Right lobe of liver (tissue), 6 donors: ENCODE results near the gene RCAN2. TPM values are rescaled to one million over a fixed set of nuclear protein-coding genes. Genes with fewer than 3 reads are reported as not detected.

Experiments used
- ATAC-seq, 4 donors: fragments of 200-7000 bp; cut with Tn5 transposase; one replicate each; pipeline ENCODE4 v1.9.1; 2020; ENCODE audit warnings: mild to moderate bottlenecking in 4 of 4, moderate library complexity in 4 of 4
- DNase-seq, 3 donors: peaks; one replicate each; pipeline ENCODE4 v3.0.0-alpha.2; 2020
- H3K27ac ChIP-seq, 3 donors: fragments of 200-600 bp; one replicate each; pipeline ENCODE4 v1.8.0; 2022
- H3K27me3 ChIP-seq, 2 donors: fragments of 200-600 bp; one replicate each; pipeline ENCODE4 v1.8.0; 2022
- H3K36me3 ChIP-seq, 4 donors: fragments of 200-600 bp; sonication (generic) in 1 of 4; one replicate each; pipeline versions ENCODE4 v1.5.1 to v1.8.0; 2017 to 2022; ENCODE audit warnings: control low read depth in 1 of 4
- H3K4me1 ChIP-seq, 4 donors: fragments of 200-600 bp; sonication (generic) in 1 of 4; one replicate each; pipeline versions ENCODE4 v1.5.1 to v1.8.0; 2017 to 2022; ENCODE audit warnings: control low read depth in 1 of 4
- H3K4me3 ChIP-seq, 3 donors: fragments of 200-600 bp; one replicate each; pipeline ENCODE4 v1.8.0; 2022
- H3K9me3 ChIP-seq, 4 donors: fragments of 200-600 bp; sonication (generic) in 1 of 4; one replicate each; pipeline versions ENCODE4 v1.5.1 to v1.8.0; 2017 to 2022; ENCODE audit warnings: control low read depth in 1 of 4
- CTCF ChIP-seq, 4 donors: fragments of 200-600 bp in 3 of 4; fragments of 450-650 bp in 1 of 4; IDR thresholded peaks; one replicate each; pipeline versions ENCODE4 v1.5.1 to v1.8.0; 2016 to 2022; ENCODE audit warnings: antibody characterized with exemption in 4 of 4, mild to moderate bottlenecking in 2 of 4
- POLR2A ChIP-seq: fragments of 450-650 bp; IDR thresholded peaks from one replicate; pipeline ENCODE4 v1.6.1; 2017; ENCODE audit warnings: antibody characterized with exemption, mild to moderate bottlenecking
- WGBS: methylation state at CpG from one replicate; pipeline ENCODE4 v1.1.6; 2018; ENCODE audit warnings: low coverage, low lambda C conversion rate; ENCODE audit not compliant: insufficient coverage; ENCODE audit errors: missing lambda C conversion rate; 5-methylcytosine and 5-hydroxymethylcytosine counted together
- intact Hi-C, 2 donors: fragments of 100-400 bp; cut with DNase I; formaldehyde crosslinking; loops; one replicate each; pipeline versions ENCODE4 v1.11.2 to v1.14.1; 2022
- total RNA-seq, 6 experiments: library from RNA; depleted of rRNA in 2 of 6; stranded (reverse); fragments of >200 nt in 2 of 6; fragmentation: NEBNext Ultra II Directional in 3 of 6; extraction: Animal tissue kit (Norgen Biotek cat#: 25700) in 3 of 6; gene quantifications; one replicate each; pipeline versions ENCODE4 v1.1.0 to v1.2.4, GENCODE V29; 2016 to 2023
- donor health status: DM: no; HTN: yes; CAD: no.
- donor health status: DM: no; HTN: no; CAD: no.
- donor health status: DM: no; HTN: no; CAD: no.
- donor health status: DM: no; HTN: yes; CAD: no.
- donor health status: DM: no; HTN: yes; CAD: no.

RCAN2 gene
- total RNA-seq, 6 experiments from 2014 or later = 0.77 to 4.5 (median 1.9) TPM

DNA sequence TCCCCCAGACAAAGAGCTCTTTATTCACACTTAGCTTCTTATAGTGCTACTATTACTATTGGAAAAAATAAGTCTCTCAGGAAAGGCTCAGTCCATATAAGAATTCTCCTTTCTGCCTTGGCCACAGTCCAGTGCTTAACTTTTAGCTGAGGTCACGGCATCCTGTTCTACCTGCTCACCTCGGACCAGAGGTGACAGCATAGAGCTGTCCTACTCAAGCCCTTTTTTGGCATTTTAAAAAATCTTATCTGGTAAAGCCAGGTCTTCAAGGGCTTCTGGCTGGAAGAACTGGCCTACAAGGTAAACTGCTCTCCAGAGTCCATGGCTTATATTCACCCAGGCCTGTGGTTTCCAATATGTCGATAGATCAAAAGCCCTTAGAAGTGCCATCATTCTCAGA is 109.7 kb downstream of the RCAN2 start:
- no peak for TF ChIP-seq POLR2A
- no peak for TF ChIP-seq CTCF (IDR thresholded peaks at IDR 0.05)
- ATAC-seq = peak in 1 of 4 donors; percentile 5
- Histone ChIP-seq H3K4me1 (peaks cover 0 to 54% (median 18%) of the 10 kb centered on the region in 4 donors), H3K9me3 (no peaks in the 10 kb centered on the region), H3K27ac (peak overlapping the region in 1 of 3 donors; percentile 58), H3K4me3 (no peak overlapping the region), H3K27me3 (no peaks in the 10 kb centered on the region), H3K36me3 (no peaks in the 10 kb centered on the region)
- no peak for DNase-seq
- intact Hi-C loops = no loop called here
- 42% methylated on average over 3 of the region's 3 CpGs for WGBS

GRCh38 chr6:46381057-46381456 is 110.2 kb downstream of the RCAN2 start:
- TF ChIP-seq POLR2A = no peak
- no peak for TF ChIP-seq CTCF (IDR thresholded peaks at IDR 0.05)
- Histone ChIP-seq H3K4me1 (peaks cover 0 to 54% (median 18%) of the 10 kb centered on the region in 4 donors), H3K4me3 (no peak overlapping the region), H3K27ac (peak overlapping the region in 1 of 3 donors; percentile 58), H3K27me3 (no peaks in the 10 kb centered on the region), H3K36me3 (no peaks in the 10 kb centered on the region), H3K9me3 (no peaks in the 10 kb centered on the region)
- ATAC-seq (peak in 3 of 4 donors; percentile 28 to 63 (median 45)), DNase-seq (no peak)
- intact Hi-C loops = no loop called here
- WGBS = 31% methylated on average over 2 of the region's 2 CpGs

GRCh38 chr6:46380152-46380807 is 111.0 kb downstream of the RCAN2 start:
- peak in 1 of 3 donors; percentile 51 for DNase-seq
- peaks cover 0 to 49% (median 18%) of the 10 kb centered on the region in 4 donors for H3K4me1 ChIP-seq

GRCh38 chr6:46378882-46379416 is 112.3 kb downstream of the RCAN2 start:
- Histone ChIP-seq H3K4me1 (peaks cover 0 to 49% (median 18%) of the 10 kb centered on the region in 4 donors), H3K36me3 (no peaks in the 10 kb centered on the region), H3K27me3 (no peaks in the 10 kb centered on the region), H3K4me3 (no peak overlapping the region), H3K27ac (peak overlapping the region in 1 of 3 donors; percentile 38), H3K9me3 (no peaks in the 10 kb centered on the region)
- DNase-seq (peak in 1 of 3 donors; percentile 51), ATAC-seq (peak; percentile 72 to 80 (median 73))
- intact Hi-C loops = no loop called here
- 46% methylated on average over 2 of the region's 2 CpGs for WGBS
- TF ChIP-seq CTCF (IDR thresholded peaks at IDR 0.05) (no peak), POLR2A (no peak)

More at GRCh38 chr6:46380152-46380807, 111.0 kb downstream of the RCAN2 start:
- Histone ChIP-seq H3K36me3 (no peaks in the 10 kb centered on the region), H3K27ac (peak overlapping the region in 1 of 3 donors; percentile 58), H3K9me3 (no peaks in the 10 kb centered on the region), H3K27me3 (no peaks in the 10 kb centered on the region), H3K4me3 (no peak overlapping the region)
- intact Hi-C loops = no loop called here
- ATAC-seq = peak; percentile 58 to 79 (median 74)
- TF ChIP-seq POLR2A (no peak), CTCF (IDR thresholded peaks at IDR 0.05) (no peak)
